GM21381 (cell line): ENCODE results near the gene TCHP.
"Not testable (repeated sequence)": the region's sequence is repeated elsewhere in the genome, so short reads cannot be mapped to it uniquely, and the experiment has no call there.

Experiments
- ATAC-seq: cut with Tn5 transposase; IDR thresholded peaks from one replicate; pipeline ENCODE4 v1.9.1; 2021; ENCODE audit warnings: mild to moderate bottlenecking, moderate library complexity; ENCODE audit not compliant: unreplicated experiment

TCHP gene, protein sequence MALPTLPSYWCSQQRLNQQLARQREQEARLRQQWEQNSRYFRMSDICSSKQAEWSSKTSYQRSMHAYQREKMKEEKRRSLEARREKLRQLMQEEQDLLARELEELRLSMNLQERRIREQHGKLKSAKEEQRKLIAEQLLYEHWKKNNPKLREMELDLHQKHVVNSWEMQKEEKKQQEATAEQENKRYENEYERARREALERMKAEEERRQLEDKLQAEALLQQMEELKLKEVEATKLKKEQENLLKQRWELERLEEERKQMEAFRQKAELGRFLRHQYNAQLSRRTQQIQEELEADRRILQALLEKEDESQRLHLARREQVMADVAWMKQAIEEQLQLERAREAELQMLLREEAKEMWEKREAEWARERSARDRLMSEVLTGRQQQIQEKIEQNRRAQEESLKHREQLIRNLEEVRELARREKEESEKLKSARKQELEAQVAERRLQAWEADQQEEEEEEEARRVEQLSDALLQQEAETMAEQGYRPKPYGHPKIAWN

DNA sequence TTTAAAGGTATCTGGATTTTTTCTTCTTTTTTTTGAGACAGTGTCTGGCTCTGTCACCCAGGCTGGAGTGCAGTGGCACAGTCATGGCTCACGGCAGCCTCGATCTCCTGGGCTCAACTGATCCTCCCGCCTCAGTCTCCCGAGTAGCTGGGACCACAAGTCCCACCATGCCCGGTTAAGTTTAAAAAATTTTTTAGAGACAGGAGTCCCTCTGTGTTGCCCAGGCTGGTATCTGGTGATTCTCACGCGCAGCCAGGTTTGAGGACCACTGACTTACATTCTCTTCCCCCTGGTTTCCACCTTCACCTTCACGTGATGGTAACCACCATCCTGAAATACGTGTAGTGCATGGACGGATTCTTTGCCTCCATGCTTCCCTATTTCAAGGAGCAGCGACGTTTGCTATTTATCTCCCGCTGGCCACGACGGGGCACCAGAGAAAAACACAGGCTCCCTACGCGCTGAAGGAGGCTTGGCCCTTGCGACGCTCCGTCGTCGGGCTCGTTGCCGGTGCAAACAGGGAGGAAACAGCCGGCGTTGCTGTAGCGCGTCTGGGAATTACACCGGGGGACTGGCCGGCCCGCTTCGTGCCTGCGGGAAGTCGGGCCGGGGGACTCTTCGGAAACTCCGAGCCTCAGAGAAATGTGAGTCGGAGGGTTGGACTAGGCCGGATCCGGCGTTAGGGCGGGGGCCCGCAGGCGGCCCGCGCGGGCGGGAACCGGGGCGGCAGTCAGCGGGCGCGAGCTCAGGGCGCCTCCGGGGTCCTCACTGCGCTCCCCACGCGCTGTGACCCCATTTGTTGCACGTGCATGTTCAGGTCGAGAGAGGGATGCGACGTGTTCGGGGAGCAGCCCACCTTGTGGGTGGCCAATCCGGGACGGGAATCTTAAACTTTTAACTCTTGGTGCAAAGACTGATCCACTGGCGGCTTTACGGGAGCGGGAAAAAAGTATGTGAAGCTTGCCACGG, at the start of gene TCHP:
TSS of gene TCHP (plus strand) at position 492 of the 969 bp plus-strand sequence. CDS start 2,753 bp downstream, outside the sequence.
- ATAC-seq = peak; percentile 79

DNA sequence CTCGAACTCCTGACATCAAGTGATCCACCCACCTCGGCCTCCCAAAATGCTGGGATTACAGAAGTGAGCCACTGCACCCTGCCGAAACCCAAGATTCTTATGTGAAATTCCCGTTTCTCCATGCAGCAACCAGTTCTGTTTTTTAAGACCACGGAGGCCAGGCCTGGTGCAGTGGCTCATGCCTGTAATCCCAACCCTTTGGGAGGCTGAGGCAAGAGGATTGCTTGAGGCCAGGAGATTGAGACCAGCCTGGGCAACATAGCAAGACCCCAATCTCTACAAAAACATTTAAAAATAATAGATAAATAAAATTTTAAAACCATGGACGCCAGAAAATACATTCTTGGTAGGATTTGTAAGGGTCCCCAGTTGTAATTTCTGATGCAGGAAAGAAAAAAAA, 49.6 kb upstream of the TCHP start:
- ATAC-seq = not testable (repeated sequence)

DNA sequence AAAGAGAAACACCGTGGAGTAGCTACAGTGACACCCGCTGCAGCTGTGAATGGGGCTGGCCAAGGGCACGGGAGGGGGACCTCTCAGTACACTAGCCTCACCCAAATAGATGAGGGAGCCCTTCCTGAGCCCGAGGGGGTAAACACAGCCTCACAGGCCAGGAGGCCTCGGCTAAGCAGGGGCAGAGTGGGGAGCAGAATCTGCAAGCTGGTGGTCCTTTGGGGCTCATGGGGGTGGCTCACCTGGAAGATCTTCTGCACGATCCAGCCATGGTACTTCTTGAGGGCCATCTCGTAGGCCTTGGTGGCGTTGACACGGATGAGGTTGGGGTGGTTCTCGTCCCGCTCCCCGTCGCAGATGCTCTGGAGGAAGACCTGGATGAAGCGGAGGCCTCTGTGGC, 44.7 kb upstream of the TCHP start:
- no peak for ATAC-seq

DNA sequence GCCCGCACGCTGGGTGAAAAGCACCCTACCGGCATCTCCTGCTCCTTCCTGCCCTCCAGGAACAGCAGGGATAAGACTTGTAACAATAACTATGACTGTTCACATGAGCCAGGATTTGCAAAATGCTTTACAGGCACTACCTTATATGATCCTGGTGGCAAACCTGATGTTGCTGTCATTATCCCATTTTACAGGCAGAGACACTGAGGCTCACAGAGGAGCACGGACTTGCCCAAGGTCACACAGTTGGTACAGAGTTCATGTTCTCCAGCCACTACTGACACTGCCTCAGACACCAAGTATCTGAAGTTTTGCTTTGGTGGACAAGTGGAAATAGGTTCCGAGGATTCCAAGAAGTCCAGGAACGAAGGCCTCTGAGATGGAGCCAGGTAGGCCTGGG, 42.4 kb upstream of the TCHP start:
- no peak for ATAC-seq

DNA sequence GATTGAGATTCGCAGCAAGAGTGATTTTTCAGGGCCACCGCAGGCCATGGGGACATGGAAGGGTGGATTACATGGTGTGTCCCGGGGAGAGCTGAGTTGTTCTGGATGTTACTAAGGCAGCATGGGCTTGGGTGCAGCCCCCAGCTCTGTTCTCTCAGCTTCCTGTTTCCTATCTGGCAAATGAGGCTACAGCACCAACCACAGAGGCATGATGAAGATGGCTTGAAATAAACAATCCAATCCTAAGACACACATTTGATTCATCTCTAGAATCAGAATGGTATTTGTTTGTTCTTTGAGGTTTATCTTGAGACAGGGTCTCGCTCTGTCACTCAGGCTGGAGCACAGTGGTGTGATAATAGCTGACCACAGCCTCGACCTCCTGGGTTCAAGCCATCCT, 41.3 kb upstream of the TCHP start:
- ATAC-seq = no peak

DNA sequence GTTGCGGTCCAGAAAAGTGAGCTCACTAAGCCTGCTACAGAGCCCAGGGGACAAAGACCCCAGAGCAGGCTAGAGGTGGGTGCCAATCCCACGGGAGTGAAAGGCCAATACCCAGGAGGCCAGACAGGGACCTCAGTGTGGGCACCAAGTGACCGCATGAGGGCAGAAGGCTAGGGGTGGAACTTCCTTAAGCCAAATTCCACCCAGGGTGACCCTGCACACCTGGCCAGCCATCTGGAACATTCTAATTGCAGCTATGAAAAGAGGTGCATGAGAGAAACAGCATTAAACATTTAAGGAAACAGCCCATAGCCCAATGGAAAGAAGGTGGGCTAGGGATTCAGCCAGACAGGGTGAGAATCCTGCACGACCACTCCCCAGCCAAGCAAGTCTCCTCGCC, 39.1 kb upstream of the TCHP start:
- no peak for ATAC-seq

DNA sequence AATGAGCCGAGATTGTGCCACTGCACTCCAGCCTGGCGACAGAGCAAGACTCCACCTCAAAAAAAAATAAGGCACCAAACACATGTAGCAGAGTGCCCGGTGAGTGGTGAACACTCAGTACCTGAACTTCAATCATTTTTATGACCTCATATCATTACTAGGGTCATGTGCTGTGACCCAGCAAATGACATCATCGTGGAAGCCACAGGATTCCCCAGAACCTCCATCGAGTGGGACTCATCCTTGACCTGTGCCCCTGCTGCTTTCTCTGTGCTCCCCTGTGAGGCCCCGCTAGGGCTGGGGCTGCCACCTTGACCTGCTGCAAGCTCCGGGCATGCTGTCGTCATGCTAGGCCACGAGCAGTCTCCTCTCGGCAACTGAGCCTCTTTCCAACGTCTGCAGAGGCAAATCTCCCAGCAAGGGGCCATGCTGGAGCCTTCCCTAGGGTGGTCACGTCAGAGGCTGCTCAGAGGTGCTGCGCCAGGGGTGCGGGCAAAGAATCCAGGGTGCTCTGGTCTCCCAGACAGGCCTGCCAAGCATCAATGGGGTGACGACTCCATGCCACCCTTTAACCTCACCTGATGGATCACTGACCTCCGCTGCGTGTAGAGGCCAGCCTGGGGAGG, 38.3 kb upstream of the TCHP start:
- no peak for ATAC-seq

DNA sequence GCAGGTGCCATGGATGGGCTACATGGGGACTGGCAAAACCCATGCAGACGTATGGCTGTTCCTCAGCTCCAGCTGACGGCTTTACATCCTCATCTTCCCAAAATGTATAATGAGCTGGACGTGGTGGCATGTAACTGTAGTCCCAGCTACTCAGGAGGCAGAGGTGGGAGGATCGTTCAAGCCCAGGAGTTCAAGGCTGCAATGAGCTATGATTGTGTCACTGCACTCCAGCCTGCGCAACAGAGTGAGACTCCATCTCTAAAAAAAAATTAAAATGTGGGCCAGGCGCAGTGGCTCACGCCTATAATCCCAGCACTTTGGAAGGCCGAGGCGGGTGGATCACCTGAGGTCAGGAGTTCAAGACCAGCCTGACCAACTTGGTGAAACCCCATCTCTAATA, 37.6 kb upstream of the TCHP start:
- not testable (repeated sequence) for ATAC-seq

DNA sequence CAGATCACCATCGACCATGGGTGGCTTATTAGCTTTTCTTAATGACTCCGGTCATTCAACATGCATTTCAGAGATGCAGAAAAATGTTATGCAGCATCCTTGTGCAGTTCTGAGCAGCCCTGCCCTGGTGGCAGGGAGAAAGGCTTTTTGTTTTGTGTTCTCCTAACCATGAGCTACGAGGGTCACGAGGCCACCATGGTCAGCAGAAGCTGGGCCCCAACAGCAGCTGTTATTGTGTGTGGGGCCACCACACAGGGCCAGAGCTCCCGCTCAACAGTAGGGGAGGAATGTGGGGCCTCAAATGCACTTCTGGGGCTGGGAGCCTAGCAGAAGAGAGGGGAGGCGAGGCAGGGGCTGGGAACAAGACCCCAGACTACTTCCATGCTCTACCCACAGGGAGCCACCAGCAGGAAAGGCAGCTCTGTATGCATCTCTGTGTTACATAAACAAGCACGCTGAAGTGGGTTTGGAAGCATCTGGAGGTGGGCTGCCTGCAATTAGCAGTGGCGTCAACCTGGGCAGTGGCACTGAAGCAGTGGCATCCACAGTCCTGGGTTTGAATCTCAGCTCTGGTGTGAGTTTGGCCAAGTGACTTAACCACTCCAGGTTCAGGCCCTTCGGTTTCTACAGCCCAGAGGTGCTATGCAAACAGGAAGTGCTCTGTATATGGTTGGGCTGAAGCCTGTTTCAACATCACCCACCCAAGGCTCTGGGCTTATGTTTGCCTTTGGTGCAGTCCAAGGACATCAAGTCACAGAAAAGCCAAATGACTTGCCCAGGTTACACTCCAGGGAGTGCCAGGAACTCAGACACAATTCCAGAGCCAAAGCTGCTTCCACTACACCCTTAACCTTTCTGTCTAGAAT, 36.0 kb upstream of the TCHP start:
- ATAC-seq = no peak

DNA sequence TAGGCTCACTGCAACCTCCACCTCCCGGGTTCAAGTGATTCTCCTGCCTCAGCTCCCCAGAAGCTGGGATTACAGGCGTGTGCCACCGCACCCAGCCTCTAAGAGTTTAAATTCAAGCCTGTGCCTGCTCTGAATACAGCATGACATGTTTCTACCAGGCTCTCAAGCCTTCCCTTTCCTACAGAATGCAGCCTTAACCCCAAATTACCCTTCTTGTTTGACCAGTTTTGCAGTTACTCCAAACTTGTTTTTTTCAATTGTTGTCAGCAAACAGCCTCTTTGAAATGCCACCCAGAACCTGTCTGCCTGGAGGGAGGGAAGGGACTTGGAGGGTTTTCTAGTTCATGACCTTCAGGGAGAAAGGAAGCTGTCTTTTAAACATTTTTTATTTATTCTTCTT, 35.2 kb upstream of the TCHP start:
- no peak for ATAC-seq

DNA sequence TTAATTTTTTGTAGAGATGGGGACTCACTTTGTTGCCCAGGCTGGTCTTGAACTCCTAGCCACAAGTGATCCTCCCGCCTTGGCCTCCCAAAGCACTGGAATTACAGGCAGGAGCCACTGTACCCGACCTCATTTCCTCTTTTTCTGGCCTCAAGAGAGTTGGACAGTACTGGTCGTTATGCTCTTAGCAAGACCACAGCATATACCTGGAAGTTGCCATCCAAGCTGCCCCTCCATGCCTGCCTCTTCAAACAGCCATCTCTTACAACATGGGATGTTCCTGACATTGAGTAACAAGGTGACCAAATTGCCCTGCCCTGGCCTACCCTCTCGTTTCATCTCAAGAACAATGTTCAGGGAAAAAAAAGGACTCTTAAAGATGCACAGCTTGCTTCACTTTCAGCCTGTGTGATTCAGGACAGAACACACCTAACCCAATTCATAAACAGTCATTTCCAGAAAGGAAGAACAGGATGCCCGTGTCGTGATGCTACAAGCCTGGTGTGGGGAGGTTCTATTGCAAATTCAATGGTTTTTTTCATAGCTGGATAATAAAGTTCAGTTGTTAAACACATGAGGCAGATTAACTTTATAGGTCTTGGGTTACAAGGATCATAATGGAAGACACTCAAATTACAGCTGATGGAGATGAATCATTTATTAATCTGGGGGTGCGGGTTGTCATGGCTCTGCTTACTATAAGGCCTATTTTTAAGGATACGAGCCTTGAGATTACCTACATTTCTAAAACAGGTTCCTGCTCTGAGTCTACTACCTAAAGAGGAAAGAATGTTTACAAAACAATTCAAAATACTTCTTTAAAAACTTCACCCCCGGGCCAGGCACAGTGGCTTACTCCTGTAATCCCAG, 31.7 kb upstream of the TCHP start:
- ATAC-seq = no peak

DNA sequence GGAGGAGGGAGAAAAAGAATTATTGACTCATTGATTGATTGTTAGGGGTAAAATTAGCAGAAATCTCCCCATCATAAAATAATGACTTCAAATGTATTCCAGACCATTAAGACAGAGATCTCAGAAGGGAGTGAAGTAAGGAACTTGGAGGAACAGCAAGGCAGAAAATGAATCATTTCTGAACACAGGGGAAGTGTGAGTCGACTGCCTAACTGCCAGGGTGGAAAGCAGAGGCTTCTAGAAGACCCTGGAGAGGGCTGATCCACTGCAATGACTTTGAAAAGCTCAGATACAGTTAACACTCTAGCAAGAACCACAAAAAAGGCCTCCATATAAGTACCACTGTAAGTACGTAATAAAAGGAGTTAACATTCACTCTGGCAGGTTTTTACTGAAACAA, 29.4 kb upstream of the TCHP start:
- ATAC-seq = no peak

DNA sequence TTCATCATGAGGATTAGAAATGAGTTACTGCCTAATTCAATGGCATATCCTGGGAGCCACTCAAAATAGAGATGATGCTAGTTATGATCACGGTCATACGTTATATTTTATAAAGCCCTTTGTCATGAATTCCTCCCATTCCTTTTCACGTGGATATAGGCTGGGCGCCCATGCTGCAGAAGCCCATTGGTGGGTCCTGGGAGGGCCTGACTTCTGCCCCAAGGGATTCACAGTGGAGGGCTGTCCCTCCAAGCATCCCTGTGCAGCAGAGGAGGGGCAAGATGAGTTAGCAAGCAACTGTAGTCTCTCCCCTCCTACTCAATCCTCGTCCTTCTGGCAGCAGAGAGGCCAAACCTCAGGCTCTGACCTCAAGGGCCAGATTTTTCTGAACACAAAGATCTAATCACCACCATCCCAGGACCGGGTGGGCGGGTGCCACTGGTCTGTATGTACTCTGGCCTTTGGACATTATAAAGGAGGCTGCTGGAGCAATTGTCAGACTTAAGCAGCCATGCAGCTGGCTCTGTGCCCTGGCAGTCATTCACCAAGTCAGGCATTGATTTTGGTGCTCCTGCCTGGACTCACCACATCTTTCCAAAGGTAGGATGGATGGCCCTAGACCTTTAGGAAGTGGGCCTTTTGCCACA, 28.3 kb upstream of the TCHP start:
- ATAC-seq = no peak

DNA sequence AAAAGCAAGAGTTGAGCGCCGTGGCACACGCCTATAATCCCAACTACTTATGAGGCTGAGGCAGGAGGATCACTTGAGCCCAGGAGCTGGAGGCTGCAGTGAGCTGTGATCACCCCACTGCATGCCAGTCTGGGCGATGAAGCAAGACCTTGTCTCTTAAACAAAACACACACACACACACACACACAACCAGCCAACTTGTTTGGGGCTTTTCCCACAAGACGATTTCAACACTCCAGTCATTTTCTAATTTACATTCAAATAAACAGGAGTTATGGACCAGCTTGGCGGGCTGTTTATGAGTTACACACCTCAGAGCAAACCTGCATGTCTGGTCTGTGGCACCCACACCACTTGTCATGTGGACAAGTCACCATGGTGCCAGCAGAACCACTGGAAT, 26.4 kb upstream of the TCHP start:
- ATAC-seq = no peak

DNA sequence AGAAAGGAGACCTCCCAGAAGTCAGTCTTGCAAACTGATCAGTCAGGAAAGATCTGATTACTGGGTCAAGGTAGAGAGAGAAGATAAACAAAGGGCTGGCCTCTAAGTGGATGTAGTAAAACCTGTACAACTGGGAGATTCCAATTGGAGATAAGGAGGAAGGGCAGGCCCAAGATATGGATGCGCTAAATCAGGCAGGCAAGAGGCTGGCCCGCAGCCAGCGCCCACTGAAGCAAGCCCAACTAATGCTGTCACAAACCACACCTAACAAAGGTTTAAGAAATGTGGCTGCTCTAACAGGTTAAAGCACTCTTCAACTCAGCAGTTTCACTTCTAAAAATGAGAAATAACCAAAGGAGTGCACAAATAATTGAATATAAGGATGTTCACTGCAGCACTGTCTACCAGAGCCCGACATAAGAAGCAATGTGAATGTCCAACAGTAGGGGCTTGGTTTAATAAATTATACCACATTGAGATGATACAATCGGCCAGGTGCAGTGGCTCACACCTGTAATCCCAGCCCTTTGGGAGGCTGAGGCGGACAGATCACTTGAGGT, 24.4 kb upstream of the TCHP start:
- ATAC-seq = no peak

DNA sequence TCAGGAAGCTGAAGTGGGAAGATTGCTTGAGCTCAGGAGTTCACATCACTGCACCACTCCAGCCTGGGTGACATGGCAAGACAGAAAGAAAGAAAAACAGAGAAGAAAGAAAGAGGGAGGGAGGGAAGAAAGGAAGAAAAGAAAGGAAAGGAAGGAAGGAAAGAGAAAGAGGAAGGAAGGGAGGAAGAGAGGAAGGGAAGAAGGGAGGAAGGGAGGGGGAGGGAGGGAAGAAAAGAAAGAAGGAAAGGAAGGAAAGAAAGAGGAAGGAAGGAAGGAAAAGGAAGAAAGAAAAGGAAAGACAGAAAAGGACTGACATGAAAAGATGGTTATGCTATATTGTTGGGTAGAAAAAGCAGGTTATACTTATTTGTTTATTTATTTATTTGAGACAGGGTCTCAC, 23.7 kb upstream of the TCHP start:
- ATAC-seq = no peak

DNA sequence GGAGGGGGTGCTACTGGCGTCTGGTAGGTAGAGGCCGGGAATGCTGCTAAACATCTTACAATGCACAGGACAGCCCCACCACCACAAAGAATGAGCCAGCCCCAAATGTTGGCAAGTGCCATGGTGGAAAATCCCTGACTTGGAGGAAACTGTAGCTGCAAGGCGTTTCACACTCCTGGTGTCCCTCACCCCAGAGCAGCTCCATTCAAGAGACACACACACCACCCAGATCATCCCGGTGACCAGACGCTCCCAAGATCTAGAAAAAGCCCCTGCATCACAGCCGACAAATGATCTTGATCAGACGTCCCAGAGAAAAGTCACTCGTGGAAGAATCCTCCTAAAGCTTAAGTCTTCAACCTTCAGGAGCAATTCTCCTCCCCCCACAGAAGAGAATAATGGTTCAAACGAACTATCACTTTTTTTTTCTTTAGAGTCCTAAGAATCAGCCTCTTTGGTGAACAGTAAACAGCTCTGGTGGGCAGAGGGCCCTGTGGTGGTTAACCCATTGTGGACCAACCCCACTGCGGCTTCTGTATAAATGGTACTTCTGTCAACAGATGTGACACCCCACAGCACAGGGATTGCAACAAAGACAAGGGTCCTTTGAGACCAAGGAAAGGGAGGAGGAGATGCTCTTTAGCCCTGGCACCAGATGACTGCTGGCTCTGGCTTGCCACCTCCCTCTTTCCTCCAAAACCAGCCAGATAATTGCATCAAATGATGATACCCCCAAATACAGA, 22.4 kb upstream of the TCHP start:
- ATAC-seq = no peak

DNA sequence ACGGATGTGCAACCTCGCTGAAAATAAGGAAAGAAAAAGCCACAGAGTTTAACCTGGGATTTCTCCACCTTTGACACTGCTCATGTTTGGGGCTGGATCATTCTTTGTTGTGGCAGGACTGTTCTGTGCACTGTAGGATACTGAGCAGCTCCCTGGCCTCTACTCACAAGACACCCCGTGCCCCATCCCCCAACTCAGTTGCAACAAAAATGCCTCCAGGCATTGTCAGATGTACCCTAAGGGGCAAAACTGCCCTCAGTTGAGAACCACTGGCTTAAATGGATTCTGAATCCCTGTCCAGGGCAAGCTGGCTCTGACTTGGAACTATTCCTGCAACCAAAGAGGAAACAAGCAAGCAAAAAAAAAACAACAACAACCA, 21.8 kb upstream of the TCHP start:
- no peak for ATAC-seq
